HEK293T (cell line): Measurements from ENCODE around the gene ZNF444.
A peak's percentile ranks its signal among the peaks of the same experiment; 100 is the strongest.

ENCODE experiments used
- CTCF ChIA-PET: fragments of 350-600 bp; formaldehyde crosslinking; extraction: SDS; loops from one replicate; lab custom pipeline; 2021; ENCODE audit warnings: antibody characterized with exemption, inconsistent platforms; lab: Yijun Ruan, JAX
- POLR2A ChIA-PET: fragments of 350-600 bp; formaldehyde crosslinking; extraction: SDS; loops from one replicate; lab custom pipeline; 2020; ENCODE audit warnings: antibody characterized with exemption, inconsistent platforms; lab: Yijun Ruan, JAX
- DNase-seq: peaks from one replicate; pipeline ENCODE4 v3.0.0; 2012; ENCODE audit warnings: mixed read lengths; ENCODE audit errors: extremely low spot score
- ARNT ChIP-seq: fragments of 450-650 bp; IDR thresholded peaks from 2 replicates; pipeline ENCODE4 v1.6.1; 2017; ENCODE audit warnings: mild to moderate bottlenecking
- BHLHE40 ChIP-seq: fragments of 450-650 bp; IDR thresholded peaks from 2 replicates; pipeline ENCODE4 v1.6.1; 2016; ENCODE audit warnings: mild to moderate bottlenecking, moderate library complexity, borderline replicate concordance
- CTBP1 ChIP-seq: fragments of 450-650 bp; IDR thresholded peaks from 2 replicates; pipeline ENCODE4 v1.6.1; 2016; ENCODE audit warnings: borderline replicate concordance
- ELF4 ChIP-seq: fragments of 450-650 bp; IDR thresholded peaks from 2 replicates; pipeline ENCODE4 v1.6.1; 2017; ENCODE audit warnings: antibody characterized with exemption
- FOXA1 ChIP-seq: fragments of 450-650 bp; IDR thresholded peaks from 2 replicates; pipeline ENCODE4 v1.6.1; 2016; ENCODE audit warnings: mild to moderate bottlenecking
- FOXK2 ChIP-seq: fragments of 450-650 bp; IDR thresholded peaks from 2 replicates; pipeline ENCODE4 v1.6.1; 2016; ENCODE audit warnings: mild to moderate bottlenecking
- FOXM1 ChIP-seq: fragments of 450-650 bp; IDR thresholded peaks from 2 replicates; pipeline ENCODE4 v1.6.1; 2017; ENCODE audit warnings: mild to moderate bottlenecking, borderline replicate concordance
- HDGF ChIP-seq: fragments of 450-650 bp; IDR thresholded peaks from 2 replicates; pipeline ENCODE4 v1.6.1; 2017; ENCODE audit warnings: antibody characterized with exemption, borderline replicate concordance
- L3MBTL2 ChIP-seq: fragments of 450-650 bp; conservative IDR thresholded peaks from 2 replicates; pipeline ENCODE4 v1.6.1; 2016; ENCODE audit warnings: mild to moderate bottlenecking
- LEF1 ChIP-seq: fragments of 450-650 bp; IDR thresholded peaks from 2 replicates; pipeline ENCODE4 v1.6.1; 2017; ENCODE audit warnings: mild to moderate bottlenecking, borderline replicate concordance
- NFRKB ChIP-seq: fragments of 450-650 bp; IDR thresholded peaks from 2 replicates; pipeline ENCODE4 v1.6.1; 2016; ENCODE audit warnings: mild to moderate bottlenecking, moderate library complexity
- PKNOX1 ChIP-seq: fragments of 450-650 bp; IDR thresholded peaks from 2 replicates; pipeline ENCODE4 v1.6.1; 2016
- SP1 ChIP-seq: fragments of 450-650 bp; IDR thresholded peaks from 2 replicates; pipeline ENCODE4 v1.6.1; 2017
- SUZ12 ChIP-seq: fragments of 450-650 bp; IDR thresholded peaks from 2 replicates; pipeline ENCODE4 v1.6.1; 2016; ENCODE audit warnings: mild to moderate bottlenecking
- TARDBP ChIP-seq: fragments of 450-650 bp; IDR thresholded peaks from 2 replicates; pipeline ENCODE4 v1.6.1; 2016
- ZNF384 ChIP-seq: fragments of 450-650 bp; IDR thresholded peaks from 2 replicates; pipeline ENCODE4 v1.6.1; 2016

ZNF444 gene

DNA sequence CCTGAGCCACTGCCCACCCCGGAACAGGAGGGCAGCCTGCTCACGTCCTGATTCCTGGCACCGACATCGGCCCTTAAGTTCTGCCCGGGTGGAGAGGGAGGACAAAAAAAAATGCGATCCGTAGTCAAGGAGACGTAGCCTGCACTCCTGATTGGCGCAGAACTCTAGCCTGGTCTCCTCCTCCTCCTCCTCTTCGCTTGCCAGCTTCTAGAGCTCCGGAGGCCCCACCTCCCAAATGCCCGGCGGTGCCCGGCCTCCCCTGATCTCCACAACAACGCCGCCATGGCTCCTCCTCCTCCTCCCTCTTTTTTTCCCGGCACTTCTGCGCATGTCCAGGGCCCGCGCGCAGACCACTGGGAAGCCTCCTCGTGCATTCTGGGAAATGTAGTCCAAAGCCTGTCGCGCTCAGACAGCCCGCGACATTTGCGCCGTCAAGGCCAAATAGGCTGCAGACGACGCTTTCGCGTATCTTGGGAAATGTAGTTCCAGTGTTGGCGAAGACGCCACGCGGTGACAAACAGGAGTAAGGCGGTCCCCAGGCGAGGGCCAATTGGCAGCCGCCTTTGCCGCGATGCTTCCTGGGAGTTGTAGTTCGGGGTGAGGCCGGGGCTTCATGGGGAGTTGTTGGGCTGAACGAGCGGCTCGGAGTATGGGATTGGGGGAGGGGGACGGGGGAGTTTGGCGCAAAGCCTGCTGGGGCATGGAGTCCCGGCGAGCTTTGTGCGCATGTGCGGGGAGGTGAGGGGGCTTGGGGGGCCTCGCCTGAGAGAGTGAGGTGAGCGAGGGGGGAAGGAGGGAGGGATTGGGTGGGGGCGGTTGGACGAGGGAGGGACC is at the start of gene ZNF444:
TSS of gene ZNF444 (plus strand) at position 705 of the 834 bp plus-strand sequence. CDS start 5,625 bp downstream, outside the sequence.
- peak; percentile 94 for DNase-seq
- TF ChIP-seq PKNOX1 (peak; percentile 59; the same call in 1 of the 2 replicates), L3MBTL2 (peak; percentile 93), HDGF (no peak), SP1 (no peak), ZNF384 (0 out of 2 replicates have a peak, but pooled peaks have one; percentile 27), SUZ12 (peak; percentile 98), ELF4 (peak; percentile 92)
- ChIA-PET CTCF (no interaction called here), POLR2A (interaction anchor here (0.6 kb wide), 1 partner anchor 20 kb away, joined by 4 read pairs; the partner anchor contains the start of gene ZNF787)

DNA sequence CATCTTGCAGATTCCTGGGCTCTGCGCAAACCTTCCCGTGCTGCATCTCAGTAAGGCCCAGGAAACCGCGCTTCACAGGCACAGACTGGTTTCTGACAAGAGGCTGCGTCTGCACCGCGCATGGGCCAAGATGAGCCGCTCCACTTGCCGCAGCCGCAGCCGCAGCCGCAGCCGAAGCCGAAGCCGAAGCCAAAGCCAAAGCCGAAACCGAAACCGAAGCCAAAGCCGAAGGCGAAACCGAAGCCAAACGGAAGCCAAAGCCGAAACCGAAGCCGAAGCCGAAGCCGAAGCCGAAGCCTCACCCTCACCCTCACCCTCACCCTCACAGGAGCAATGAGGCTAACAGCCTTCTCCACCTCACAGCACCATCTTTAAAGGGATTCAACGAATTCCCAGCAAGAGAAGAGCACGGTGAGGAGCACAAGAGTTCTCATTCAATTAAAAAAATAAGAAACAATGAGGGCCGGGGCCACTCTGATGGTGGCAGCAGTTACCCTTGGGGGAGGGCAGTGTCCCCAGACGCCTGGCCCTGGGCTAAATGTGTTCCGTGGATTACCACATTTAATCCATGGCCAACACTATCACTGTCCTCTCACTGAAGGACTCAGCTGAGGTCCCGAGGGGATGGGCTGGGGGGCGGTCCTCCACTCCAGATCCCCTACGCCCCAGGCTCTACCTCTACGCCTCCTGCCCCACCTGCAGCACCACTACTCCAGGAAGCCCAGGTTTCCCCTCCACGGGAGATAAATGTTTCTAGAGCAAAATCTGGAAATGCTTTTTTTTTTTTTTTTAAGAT is 49.1 kb upstream of the ZNF444 start:
- DNase-seq, result no peak
- ChIA-PET POLR2A (interaction anchor here (1.0 kb wide), 1 partner anchor 29 kb away, joined by 4 read pairs; the partner anchor contains the start of gene ZNF787), CTCF (interaction anchor here (1.6 kb wide), 1 partner anchor 79 kb away, joined by 7 read pairs; no protein-coding TSS in a partner anchor)
- no peak for TF ChIP-seq FOXM1
- no peak for TF ChIP-seq LEF1
- no peak for TF ChIP-seq FOXK2
- TF ChIP-seq L3MBTL2, result no peak
- TF ChIP-seq ELF4, result no peak
- TF ChIP-seq SUZ12, result no peak
- no peak for TF ChIP-seq SP1
- no peak for TF ChIP-seq CTBP1
- no peak for TF ChIP-seq ZNF384
- no peak for TF ChIP-seq HDGF
- TF ChIP-seq PKNOX1, result no peak
- no peak for TF ChIP-seq ARNT
- no peak for TF ChIP-seq NFRKB
- TF ChIP-seq TARDBP, result no peak
- TF ChIP-seq FOXA1, result no peak

- ChIA-PET POLR2A (no interaction called here), CTCF (no interaction called here)
- DNase-seq, result no peak
- TF ChIP-seq ELF4, result no peak
- no peak for TF ChIP-seq TARDBP
- TF ChIP-seq L3MBTL2, result no peak
- no peak for TF ChIP-seq FOXK2
- no peak for TF ChIP-seq PKNOX1
- no peak for TF ChIP-seq BHLHE40
- no peak for TF ChIP-seq SP1
- TF ChIP-seq CTBP1, result no peak
- no peak for TF ChIP-seq NFRKB
- TF ChIP-seq ZNF384, result no peak
- no peak for TF ChIP-seq SUZ12
- no peak for TF ChIP-seq ARNT
- TF ChIP-seq HDGF, result no peak
Observed at GRCh38 chr19:56092685-56093631, 48.1 kb upstream of the ZNF444 start.

- TF ChIP-seq FOXK2 (no peak), ZNF384 (no peak), FOXA1 (no peak), ELF4 (no peak), NFRKB (no peak), L3MBTL2 (no peak), HDGF (no peak), BHLHE40 (no peak), FOXM1 (no peak), SUZ12 (no peak), TARDBP (no peak), ARNT (no peak), PKNOX1 (no peak), CTBP1 (no peak), LEF1 (no peak), SP1 (no peak)
- CTCF ChIA-PET, result no interaction called here
- POLR2A ChIA-PET, result no interaction called here
- DNase-seq, result no peak
Observed at GRCh38 chr19:56094449-56094848, 46.6 kb upstream of the ZNF444 start.

- no peak for DNase-seq
- ChIA-PET POLR2A (no interaction called here), CTCF (no interaction called here)
- TF ChIP-seq PKNOX1 (no peak), BHLHE40 (no peak), HDGF (no peak), LEF1 (no peak), L3MBTL2 (no peak), FOXM1 (no peak), FOXK2 (no peak), FOXA1 (no peak), NFRKB (no peak), SUZ12 (no peak), ARNT (no peak), ZNF384 (no peak), CTBP1 (no peak), SP1 (no peak), TARDBP (no peak), ELF4 (no peak)
Observed at GRCh38 chr19:56096665-56097064, 44.4 kb upstream of the ZNF444 start.
